ENCODE results near the gene YEATS4.

Gene YEATS4

GRCh38 chr12:69440016-69440415 lies 80.5 kb downstream of the YEATS4 start:
- no peak for DNase-seq
